ENCODE measurements around the gene MIER1.
"Not testable (repeated sequence)": the region's sequence is repeated elsewhere in the genome, so short reads cannot be mapped to it uniquely, and the experiment has no call there.

Gene MIER1

DNA sequence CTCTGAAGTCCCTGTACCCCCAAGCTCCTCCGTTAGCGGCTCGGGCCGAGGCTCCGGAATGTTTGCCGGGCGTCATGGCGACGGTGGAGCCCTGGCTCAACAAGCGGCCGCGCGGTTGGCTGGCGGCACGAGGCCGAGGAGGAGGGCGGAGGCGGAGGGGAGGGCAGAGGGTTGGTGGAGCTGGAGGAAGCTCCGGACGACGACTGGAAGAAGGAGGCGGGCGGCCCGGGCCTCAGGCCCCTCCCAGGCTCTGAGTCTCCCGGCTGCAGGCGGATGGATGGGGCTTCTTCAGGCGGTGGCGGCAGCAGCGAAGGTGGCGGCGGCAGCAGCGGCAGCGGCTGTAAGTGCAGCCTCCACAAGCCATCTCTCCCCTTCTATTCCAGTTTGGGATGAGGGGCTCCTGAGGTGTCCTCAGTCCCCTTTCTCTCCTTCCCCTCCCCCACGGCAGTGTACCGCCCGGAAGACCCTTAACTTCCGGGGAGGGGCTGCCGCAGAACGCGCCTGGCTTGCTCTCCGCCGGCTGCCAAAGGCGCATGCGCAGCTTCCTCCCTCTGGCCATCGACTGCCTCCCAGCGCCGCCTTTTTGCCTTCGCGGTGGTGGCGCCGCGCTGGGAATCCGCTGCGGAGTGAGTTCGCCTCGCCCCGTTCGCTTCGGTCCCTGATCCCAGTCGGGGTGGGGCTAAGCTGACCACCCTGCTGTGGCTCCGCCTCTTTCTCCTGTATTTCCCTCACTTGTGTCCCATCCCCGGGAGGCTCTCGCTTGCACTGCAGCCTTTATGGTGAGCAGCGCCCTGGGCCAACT lies at the start of gene MIER1, which contains the start of gene DNAI4:
TSS of gene MIER1 (plus strand) at position 235 of the 802 bp plus-strand sequence. CDS start at position 274, 39 bp downstream.
TSS of gene DNAI4 (minus strand) at position 101 of the 802 bp plus-strand sequence. CDS start at position 76, 25 bp downstream.
- Histone ChIP-seq H3K9ac (ENCODE audit: low read depth, low read length) (peak within 1 kb of the TSS; percentile 77), H3K27ac (ENCODE audit: low read depth, low read length) (peak within 1 kb of the TSS; percentile 95), H3K36me3 (ENCODE audit: control insufficient read depth, insufficient read depth, low read length) (0 out of 2 replicates have a peak, but pooled peaks cover 4% of the 10 kb centered on the region), H3K4me3 (ENCODE audit: low read depth, low read length) (peak within 1 kb of the TSS; percentile 91), H3K27me3 (ENCODE audit: control insufficient read depth, insufficient read depth, low read length) (no peaks in the 10 kb centered on the region), H3K4me1 (ENCODE audit: control insufficient read depth, insufficient read depth, low read length) (peaks cover 6% of the 10 kb centered on the region; the same call in 1 of the 2 replicates), H3K9me3 (ENCODE audit: control insufficient read depth, insufficient read depth, low read length) (no peaks in the 10 kb centered on the region)

DNA sequence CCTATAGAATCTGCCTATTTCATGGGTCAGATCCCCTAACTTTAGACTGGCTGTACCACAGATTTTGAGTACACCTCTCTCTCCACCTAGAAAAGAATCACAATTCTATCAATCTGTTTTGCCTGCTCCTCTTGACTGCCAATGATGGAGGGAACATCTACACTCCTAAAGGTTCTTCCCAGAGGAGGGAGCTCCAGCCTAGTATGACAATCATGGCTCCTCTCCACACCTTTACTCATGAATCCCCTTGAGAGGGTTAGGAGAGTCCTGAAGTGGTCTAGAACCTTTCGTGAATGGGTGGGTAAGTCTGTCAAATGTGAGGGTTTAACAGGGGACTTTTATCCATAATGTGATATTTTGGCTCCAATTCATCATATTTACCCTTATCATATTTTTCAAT lies 48.1 kb upstream of the MIER1 start:
- no peaks in the 10 kb centered on the region for H3K4me1 ChIP-seq (ENCODE audit: control insufficient read depth, insufficient read depth, low read length)
- H3K9ac ChIP-seq (ENCODE audit: low read depth, low read length), result no peak overlapping the region
- H3K27me3 ChIP-seq (ENCODE audit: control insufficient read depth, insufficient read depth, low read length), result no peaks in the 10 kb centered on the region
- H3K9me3 ChIP-seq (ENCODE audit: control insufficient read depth, insufficient read depth, low read length), result no peaks in the 10 kb centered on the region
- H3K27ac ChIP-seq (ENCODE audit: low read depth, low read length), result no peak overlapping the region
- no peaks in the 10 kb centered on the region for H3K36me3 ChIP-seq (ENCODE audit: control insufficient read depth, insufficient read depth, low read length)
- no peak overlapping the region for H3K4me3 ChIP-seq (ENCODE audit: low read depth, low read length)

DNA sequence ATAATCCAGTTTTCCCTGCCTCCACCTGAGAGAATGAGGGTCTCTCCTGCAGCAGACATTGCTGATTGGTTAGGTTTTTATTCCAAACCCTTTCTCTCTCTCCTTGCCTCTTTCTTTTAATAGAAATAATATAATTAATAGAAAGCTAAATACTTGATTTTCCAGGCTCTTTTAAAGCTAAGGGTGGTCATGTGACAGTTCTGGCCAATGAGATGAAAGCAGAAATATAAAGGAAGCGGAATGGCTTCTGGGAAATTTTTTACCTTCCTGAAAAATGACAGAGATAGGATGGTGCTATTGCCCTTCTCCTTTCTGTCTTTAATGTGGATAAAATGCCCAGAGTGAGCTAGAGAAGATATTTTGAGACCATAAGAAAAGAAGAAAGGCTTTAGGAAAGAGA lies 35.8 kb upstream of the MIER1 start:
- H3K4me3 ChIP-seq (ENCODE audit: low read depth, low read length), result no peak overlapping the region
- no peak overlapping the region for H3K9ac ChIP-seq (ENCODE audit: low read depth, low read length)
- no peaks in the 10 kb centered on the region for H3K4me1 ChIP-seq (ENCODE audit: control insufficient read depth, insufficient read depth, low read length)
- H3K36me3 ChIP-seq (ENCODE audit: control insufficient read depth, insufficient read depth, low read length), result no peaks in the 10 kb centered on the region
- H3K27me3 ChIP-seq (ENCODE audit: control insufficient read depth, insufficient read depth, low read length), result no peaks in the 10 kb centered on the region
- no peak overlapping the region for H3K27ac ChIP-seq (ENCODE audit: low read depth, low read length)
- H3K9me3 ChIP-seq (ENCODE audit: control insufficient read depth, insufficient read depth, low read length), result no peaks in the 10 kb centered on the region

DNA sequence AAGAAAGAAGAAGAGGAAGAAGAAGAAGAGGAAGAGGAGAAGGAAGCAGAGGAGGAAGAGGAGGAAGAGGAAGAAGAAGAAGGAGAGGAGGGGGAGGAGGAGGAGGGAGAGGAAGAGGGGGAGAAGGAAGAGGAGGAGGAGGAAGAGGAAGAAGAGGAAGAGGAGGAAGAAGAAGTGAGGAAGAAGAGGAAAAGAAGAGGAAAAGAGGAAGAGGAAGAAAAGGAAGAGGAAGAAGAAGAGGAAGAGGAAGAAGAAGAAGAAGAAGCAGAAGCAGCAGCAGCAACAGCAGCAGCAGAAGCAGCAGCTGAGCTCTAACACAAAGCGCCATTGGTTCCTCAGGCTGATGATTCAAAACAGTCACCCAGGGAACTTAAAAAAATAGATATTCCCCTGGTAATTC lies 34.2 kb upstream of the MIER1 start:
- Histone ChIP-seq H3K36me3 (ENCODE audit: control insufficient read depth, insufficient read depth, low read length) (no peaks in the 10 kb centered on the region), H3K27ac (ENCODE audit: low read depth, low read length) (no peak overlapping the region), H3K9me3 (ENCODE audit: control insufficient read depth, insufficient read depth, low read length) (no peaks in the 10 kb centered on the region), H3K4me3 (ENCODE audit: low read depth, low read length) (no peak overlapping the region), H3K27me3 (ENCODE audit: control insufficient read depth, insufficient read depth, low read length) (no peaks in the 10 kb centered on the region), H3K9ac (ENCODE audit: low read depth, low read length) (no peak overlapping the region), H3K4me1 (ENCODE audit: control insufficient read depth, insufficient read depth, low read length) (no peaks in the 10 kb centered on the region)

DNA sequence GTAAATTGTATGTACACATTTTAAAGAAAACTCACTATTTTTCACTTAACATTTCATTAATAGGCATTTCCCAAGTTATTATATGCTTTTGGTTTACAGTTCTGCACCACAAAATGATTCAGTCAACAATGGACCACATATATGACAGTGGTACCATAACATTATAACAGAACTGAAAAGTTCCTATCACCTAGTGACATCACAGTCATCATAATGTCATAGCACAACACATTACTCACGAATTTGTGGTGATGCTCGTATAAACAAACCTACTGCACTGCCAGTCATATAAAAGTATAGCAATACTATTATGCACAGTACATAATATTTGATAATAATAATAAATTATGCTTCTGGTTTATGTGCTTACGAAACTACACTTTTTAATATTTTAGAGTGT lies 31.1 kb upstream of the MIER1 start:
- Histone ChIP-seq H3K27me3 (ENCODE audit: control insufficient read depth, insufficient read depth, low read length) (no peaks in the 10 kb centered on the region), H3K4me3 (ENCODE audit: low read depth, low read length) (no peak overlapping the region), H3K9ac (ENCODE audit: low read depth, low read length) (no peak overlapping the region), H3K27ac (ENCODE audit: low read depth, low read length) (no peak overlapping the region), H3K9me3 (ENCODE audit: control insufficient read depth, insufficient read depth, low read length) (no peaks in the 10 kb centered on the region), H3K36me3 (ENCODE audit: control insufficient read depth, insufficient read depth, low read length) (no peaks in the 10 kb centered on the region), H3K4me1 (ENCODE audit: control insufficient read depth, insufficient read depth, low read length) (no peaks in the 10 kb centered on the region)

DNA sequence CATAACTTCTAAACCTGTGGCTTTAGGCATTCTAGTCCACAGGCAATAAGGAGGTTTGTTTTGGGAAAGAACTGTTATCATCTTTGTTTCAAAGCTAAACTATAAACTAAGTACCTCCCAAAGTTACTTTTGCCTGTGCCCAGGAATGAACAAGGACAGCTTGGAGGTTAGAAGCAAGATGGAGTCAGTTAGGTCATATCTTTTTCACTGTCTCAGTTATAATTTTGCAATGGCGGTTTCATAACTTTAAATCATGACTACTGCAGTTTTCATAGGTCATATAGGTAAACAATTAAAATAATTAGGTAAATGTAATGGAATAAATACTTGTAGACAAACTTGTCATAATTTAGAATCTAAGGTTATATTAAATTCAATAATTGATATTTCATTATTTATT lies 9.6 kb upstream of the MIER1 start:
- H3K4me1 ChIP-seq (ENCODE audit: control insufficient read depth, insufficient read depth, low read length); H3K27ac ChIP-seq (ENCODE audit: low read depth, low read length); H3K27me3 ChIP-seq (ENCODE audit: control insufficient read depth, insufficient read depth, low read length); H3K9ac ChIP-seq (ENCODE audit: low read depth, low read length); H3K36me3 ChIP-seq (ENCODE audit: control insufficient read depth, insufficient read depth, low read length); H3K4me3 ChIP-seq (ENCODE audit: low read depth, low read length); H3K9me3 ChIP-seq (ENCODE audit: control insufficient read depth, insufficient read depth, low read length): not testable (repeated sequence)

DNA sequence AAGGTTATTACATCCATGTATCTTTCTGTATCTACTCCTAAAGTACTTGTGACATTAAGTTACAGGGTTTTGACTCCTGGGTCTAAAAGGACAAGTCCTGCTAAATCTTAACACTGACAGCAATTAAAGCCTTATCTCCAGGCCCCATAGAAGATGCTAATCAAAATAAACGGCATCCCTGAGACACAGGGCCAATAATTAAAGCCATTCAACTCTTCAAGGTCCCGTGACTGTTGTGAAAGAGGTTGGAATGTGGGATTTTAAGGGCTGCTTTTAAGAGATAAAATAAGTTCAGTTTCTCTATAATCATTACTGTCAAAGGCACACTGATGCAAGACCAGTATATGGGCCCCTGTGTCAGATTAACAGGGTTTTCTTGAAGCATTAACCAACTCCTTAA lies 8.5 kb upstream of the MIER1 start:
- H3K27me3 ChIP-seq (ENCODE audit: control insufficient read depth, insufficient read depth, low read length), result no peaks in the 10 kb centered on the region
- H3K9me3 ChIP-seq (ENCODE audit: control insufficient read depth, insufficient read depth, low read length), result peaks cover 9% of the 10 kb centered on the region; the same call in 1 of the 2 replicates
- no peak overlapping the region for H3K9ac ChIP-seq (ENCODE audit: low read depth, low read length)
- no peak overlapping the region for H3K4me3 ChIP-seq (ENCODE audit: low read depth, low read length)
- no peak overlapping the region for H3K27ac ChIP-seq (ENCODE audit: low read depth, low read length)
- H3K4me1 ChIP-seq (ENCODE audit: control insufficient read depth, insufficient read depth, low read length), result peaks cover 4% of the 10 kb centered on the region; the same call in 1 of the 2 replicates
- H3K36me3 ChIP-seq (ENCODE audit: control insufficient read depth, insufficient read depth, low read length), result no peaks in the 10 kb centered on the region

DNA sequence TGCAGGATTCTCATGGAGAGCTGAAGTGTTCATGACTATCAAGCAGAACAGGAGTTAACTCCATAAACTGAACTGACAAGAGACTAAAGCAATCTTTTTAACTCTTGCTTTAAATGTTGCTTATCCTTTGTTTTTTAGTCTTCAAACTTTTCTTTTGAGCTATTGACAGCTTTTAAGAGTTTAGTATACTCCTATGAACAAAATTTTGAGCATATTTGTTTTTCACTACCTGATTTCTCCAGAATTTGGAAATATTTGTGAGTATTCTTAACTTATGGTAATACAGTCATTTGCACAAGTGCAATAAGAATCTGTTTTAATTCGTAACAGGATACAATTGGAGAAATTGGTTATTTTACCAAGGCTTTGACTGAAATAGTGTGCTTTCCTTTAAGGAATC lies 7.3 kb upstream of the MIER1 start:
- H3K9me3 ChIP-seq (ENCODE audit: control insufficient read depth, insufficient read depth, low read length), result peaks cover 9% of the 10 kb centered on the region; the same call in 1 of the 2 replicates
- no peaks in the 10 kb centered on the region for H3K36me3 ChIP-seq (ENCODE audit: control insufficient read depth, insufficient read depth, low read length)
- H3K27ac ChIP-seq (ENCODE audit: low read depth, low read length), result no peak overlapping the region
- H3K27me3 ChIP-seq (ENCODE audit: control insufficient read depth, insufficient read depth, low read length), result no peaks in the 10 kb centered on the region
- H3K4me3 ChIP-seq (ENCODE audit: low read depth, low read length), result no peak overlapping the region
- peaks cover 4% of the 10 kb centered on the region; the same call in 1 of the 2 replicates for H3K4me1 ChIP-seq (ENCODE audit: control insufficient read depth, insufficient read depth, low read length)
- no peak overlapping the region for H3K9ac ChIP-seq (ENCODE audit: low read depth, low read length)

DNA sequence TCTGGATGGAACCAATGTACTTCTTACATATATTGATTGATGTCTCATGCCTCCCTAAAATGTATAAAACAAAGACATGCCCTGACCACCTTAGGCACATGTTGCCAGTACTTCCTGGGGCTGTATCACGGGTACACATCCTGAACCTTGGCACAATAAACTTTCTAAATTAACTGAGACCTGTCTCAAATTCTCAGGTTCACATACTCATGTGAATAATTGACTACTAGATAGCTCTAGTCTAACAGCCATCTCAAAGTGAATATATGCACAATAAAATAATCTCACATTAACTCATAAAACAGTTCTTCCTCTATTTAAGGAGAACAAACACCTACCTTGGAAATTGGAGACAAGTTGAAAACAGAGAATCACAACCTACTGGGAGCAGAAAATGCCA lies 5.7 kb upstream of the MIER1 start:
- Histone ChIP-seq H3K27me3 (ENCODE audit: control insufficient read depth, insufficient read depth, low read length) (no peaks in the 10 kb centered on the region), H3K27ac (ENCODE audit: low read depth, low read length) (no peak overlapping the region)

DNA sequence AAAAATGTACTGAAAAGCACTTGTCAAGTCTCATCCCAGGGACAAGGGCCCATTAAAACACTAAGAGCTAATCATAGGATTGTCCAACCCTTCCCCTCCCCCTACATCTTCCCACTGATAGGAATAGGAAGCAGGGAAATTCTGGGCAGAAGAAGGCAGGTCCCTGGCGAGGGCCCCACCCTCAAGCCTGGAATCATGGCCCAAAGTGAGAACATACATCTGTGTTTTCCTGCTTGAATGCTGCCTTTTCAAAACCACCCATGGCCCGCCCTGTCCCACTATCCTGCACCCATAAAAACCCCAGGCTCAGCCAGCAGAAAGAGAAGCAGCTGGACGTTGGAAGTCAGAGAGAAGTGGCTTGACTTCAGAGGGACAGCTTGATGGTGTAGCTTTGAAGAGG lies 5.0 kb upstream of the MIER1 start:
- peaks cover 9% of the 10 kb centered on the region; the same call in 1 of the 2 replicates for H3K9me3 ChIP-seq (ENCODE audit: control insufficient read depth, insufficient read depth, low read length)
- no peak overlapping the region for H3K9ac ChIP-seq (ENCODE audit: low read depth, low read length)
- no peaks in the 10 kb centered on the region for H3K27me3 ChIP-seq (ENCODE audit: control insufficient read depth, insufficient read depth, low read length)
- H3K36me3 ChIP-seq (ENCODE audit: control insufficient read depth, insufficient read depth, low read length), result no peaks in the 10 kb centered on the region
- H3K4me1 ChIP-seq (ENCODE audit: control insufficient read depth, insufficient read depth, low read length), result no peaks in the 10 kb centered on the region; the same call in 1 of the 2 replicates
- H3K4me3 ChIP-seq (ENCODE audit: low read depth, low read length), result no peak overlapping the region
- no peak overlapping the region for H3K27ac ChIP-seq (ENCODE audit: low read depth, low read length)

More for the DNA sequence above, 5.7 kb upstream of the MIER1 start:
- peaks cover 9% of the 10 kb centered on the region; the same call in 1 of the 2 replicates for H3K9me3 ChIP-seq (ENCODE audit: control insufficient read depth, insufficient read depth, low read length)
- H3K4me3 ChIP-seq (ENCODE audit: low read depth, low read length), result no peak overlapping the region
- H3K36me3 ChIP-seq (ENCODE audit: control insufficient read depth, insufficient read depth, low read length), result no peaks in the 10 kb centered on the region
- H3K9ac ChIP-seq (ENCODE audit: low read depth, low read length), result no peak overlapping the region
- H3K4me1 ChIP-seq (ENCODE audit: control insufficient read depth, insufficient read depth, low read length), result no peaks in the 10 kb centered on the region; the same call in 1 of the 2 replicates

DNA sequence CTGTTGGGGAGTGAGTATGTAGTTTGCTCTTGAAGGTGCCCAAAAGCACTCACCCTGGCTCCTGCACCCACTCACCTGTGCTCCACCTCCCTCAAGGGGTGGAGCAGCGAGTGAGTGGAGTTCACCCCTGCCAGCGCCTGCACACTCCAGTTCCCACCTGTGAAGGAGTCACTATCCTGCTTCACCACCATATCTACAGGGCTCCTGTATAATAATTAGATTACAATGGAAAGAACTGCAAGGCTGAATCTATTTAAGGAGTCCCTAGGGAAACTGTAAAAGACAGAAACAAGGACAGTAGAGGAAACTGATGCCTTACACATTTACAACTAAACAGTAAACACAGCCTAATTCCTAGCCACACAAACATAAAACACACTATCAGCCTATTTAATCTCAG lies 4.2 kb upstream of the MIER1 start:
- H3K9ac ChIP-seq (ENCODE audit: low read depth, low read length), result no peak overlapping the region
- H3K36me3 ChIP-seq (ENCODE audit: control insufficient read depth, insufficient read depth, low read length), result no peaks in the 10 kb centered on the region
- H3K4me1 ChIP-seq (ENCODE audit: control insufficient read depth, insufficient read depth, low read length), result no peaks in the 10 kb centered on the region; the same call in 1 of the 2 replicates

More for the DNA sequence above, 4.2 kb upstream of the MIER1 start:
- no peak overlapping the region for H3K4me3 ChIP-seq (ENCODE audit: low read depth, low read length)
- H3K27me3 ChIP-seq (ENCODE audit: control insufficient read depth, insufficient read depth, low read length), result no peaks in the 10 kb centered on the region
- H3K9me3 ChIP-seq (ENCODE audit: control insufficient read depth, insufficient read depth, low read length), result peaks cover 9% of the 10 kb centered on the region; the same call in 1 of the 2 replicates
- no peak overlapping the region for H3K27ac ChIP-seq (ENCODE audit: low read depth, low read length)
